Measurements from ENCODE around the gene NRROS. TPM values are rescaled to one million over a fixed set of nuclear protein-coding genes. Genes with fewer than 3 reads are reported as not detected.

The NRROS gene
- total RNA-seq, 1 donor from 2014 or later: 1.4 TPM

- no peak overlapping the region for H3K27ac Mint-ChIP-seq
- DNase-seq (ENCODE audit: low spot score, unreplicated experiment): no peak
- TF ChIP-seq CTCF (IDR thresholded peaks at IDR 0.05; ENCODE audit: unreplicated experiment): no peak
- H3K4me1 Mint-ChIP-seq (ENCODE audit: low read depth): peaks cover 1% of the 10 kb centered on the region
- peak overlapping the region; percentile 65 for H3K4me3 Mint-ChIP-seq (ENCODE audit: low read depth)
- H3K9me3 Mint-ChIP-seq (ENCODE audit: low read depth): no peaks in the 10 kb centered on the region
- H3K27me3 Mint-ChIP-seq: peaks cover 32% of the 10 kb centered on the region
- no peaks in the 10 kb centered on the region for H3K36me3 Mint-ChIP-seq (ENCODE audit: insufficient read depth)
These were observed 522 bp upstream of the NRROS start for GRCh38 chr3:196638861-196639482.

- Mint-ChIP-seq H3K36me3 (ENCODE audit: insufficient read depth) (no peaks in the 10 kb centered on the region), H3K9me3 (ENCODE audit: low read depth) (no peaks in the 10 kb centered on the region), H3K27ac (no peak overlapping the region), H3K4me1 (ENCODE audit: low read depth) (peaks cover 1% of the 10 kb centered on the region), H3K4me3 (ENCODE audit: low read depth) (peak overlapping the region; percentile 53), H3K27me3 (peaks cover 32% of the 10 kb centered on the region)
- no peak for TF ChIP-seq CTCF (IDR thresholded peaks at IDR 0.05; ENCODE audit: unreplicated experiment)
- no peak for DNase-seq (ENCODE audit: low spot score, unreplicated experiment)
These were observed 964 bp downstream of the NRROS start for GRCh38 chr3:196640297-196641018.

GRCh38 chr3:196641333-196642054 lies 2.0 kb downstream of the NRROS start:
- no peak for DNase-seq (ENCODE audit: low spot score, unreplicated experiment)
- Mint-ChIP-seq H3K4me3 (ENCODE audit: low read depth) (no peak overlapping the region), H3K36me3 (ENCODE audit: insufficient read depth) (no peaks in the 10 kb centered on the region), H3K9me3 (ENCODE audit: low read depth) (no peaks in the 10 kb centered on the region), H3K27me3 (peaks cover 30% of the 10 kb centered on the region), H3K27ac (no peak overlapping the region), H3K4me1 (ENCODE audit: low read depth) (peaks cover 1% of the 10 kb centered on the region)
- TF ChIP-seq CTCF (IDR thresholded peaks at IDR 0.05; ENCODE audit: unreplicated experiment): no peak

- Mint-ChIP-seq H3K27ac (no peak overlapping the region), H3K4me3 (ENCODE audit: low read depth) (no peak overlapping the region), H3K9me3 (ENCODE audit: low read depth) (no peaks in the 10 kb centered on the region), H3K36me3 (ENCODE audit: insufficient read depth) (no peaks in the 10 kb centered on the region), H3K27me3 (peaks cover 27% of the 10 kb centered on the region), H3K4me1 (ENCODE audit: low read depth) (peaks cover 1% of the 10 kb centered on the region)
- DNase-seq (ENCODE audit: low spot score, unreplicated experiment): no peak
- no peak for TF ChIP-seq CTCF (IDR thresholded peaks at IDR 0.05; ENCODE audit: unreplicated experiment)
These were observed 2.9 kb downstream of the NRROS start for GRCh38 chr3:196642434-196642833.

- Mint-ChIP-seq H3K9me3 (ENCODE audit: low read depth) (no peaks in the 10 kb centered on the region), H3K27ac (no peak overlapping the region), H3K36me3 (ENCODE audit: insufficient read depth) (no peaks in the 10 kb centered on the region), H3K4me3 (ENCODE audit: low read depth) (no peak overlapping the region), H3K4me1 (ENCODE audit: low read depth) (peaks cover 1% of the 10 kb centered on the region), H3K27me3 (peaks cover 21% of the 10 kb centered on the region)
- no peak for TF ChIP-seq CTCF (IDR thresholded peaks at IDR 0.05; ENCODE audit: unreplicated experiment)
- no peak for DNase-seq (ENCODE audit: low spot score, unreplicated experiment)
These were observed 3.8 kb downstream of the NRROS start for GRCh38 chr3:196643201-196643749.

Measured in progenitor cell of endocrine pancreas (in vitro differentiated cells).